Glomerular endothelial cell (primary cell): ENCODE results near the gene BST2. TPM values are rescaled to one million over a fixed set of nuclear protein-coding genes. Genes with fewer than 3 reads are reported as not detected.

Experiments used
- DNase-seq: peaks from one replicate; pipeline ENCODE4 v3.0.0-alpha.2; 2011; ENCODE audit warnings: low read depth, low spot score; ENCODE audit errors: extremely low read depth
- total RNA-seq: library from RNA; depleted of rRNA; stranded (reverse); fragments of >200 nt; gene quantifications from 2 replicates; pipeline ENCODE4 v1.2.3, GENCODE V29; 2015

Gene BST2, protein sequence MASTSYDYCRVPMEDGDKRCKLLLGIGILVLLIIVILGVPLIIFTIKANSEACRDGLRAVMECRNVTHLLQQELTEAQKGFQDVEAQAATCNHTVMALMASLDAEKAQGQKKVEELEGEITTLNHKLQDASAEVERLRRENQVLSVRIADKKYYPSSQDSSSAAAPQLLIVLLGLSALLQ
- 22.8 and 111 TPM in 2 replicates for total RNA-seq

DNA sequence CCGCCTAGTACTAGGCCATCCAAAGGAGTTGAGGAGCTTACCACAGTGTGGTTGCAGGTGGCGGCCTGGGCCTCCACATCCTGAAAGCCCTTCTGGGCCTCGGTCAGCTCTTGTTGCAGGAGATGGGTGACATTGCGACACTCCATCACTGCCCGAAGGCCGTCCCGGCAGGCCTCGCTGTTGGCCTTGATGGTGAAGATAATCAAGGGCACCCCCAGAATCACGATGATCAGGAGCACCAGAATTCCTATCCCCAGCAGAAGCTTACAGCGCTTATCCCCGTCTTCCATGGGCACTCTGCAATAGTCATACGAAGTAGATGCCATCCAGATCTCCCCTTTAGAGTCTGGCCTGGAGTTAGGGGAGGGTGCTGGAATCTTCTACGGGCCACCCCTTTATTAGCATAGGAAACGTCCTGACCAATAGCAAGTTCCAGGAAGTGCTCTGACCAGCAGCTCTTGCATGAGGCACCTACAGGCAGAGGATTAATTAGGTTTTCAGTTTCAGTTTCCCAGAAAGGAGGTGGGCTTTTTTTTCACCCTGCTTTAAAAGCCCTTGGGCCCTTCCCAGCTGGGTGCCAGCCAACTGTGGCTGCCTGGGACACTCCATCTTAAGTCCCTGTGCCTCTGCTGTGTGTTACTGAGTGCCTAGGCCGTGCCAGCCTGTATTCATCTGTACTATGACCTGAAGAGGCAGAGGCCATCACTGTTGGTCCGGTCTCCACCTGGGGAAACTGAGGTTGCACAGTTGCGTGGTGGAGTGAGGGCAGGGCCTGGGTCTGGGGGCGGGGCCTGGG lies at the start of gene BST2:
Gene BST2, minus strand, starts transcription at position 381 of the 796 bp plus-strand sequence. Its CDS starts 55 bp downstream, at position 326.
- DNase-seq, result no peak

- no peak for DNase-seq
Measured at GRCh38 chr19:17454576-17455071, 49.2 kb upstream of the BST2 start.

GRCh38 chr19:17451820-17452219 lies 46.4 kb upstream of the BST2 start:
- DNase-seq, result no peak

GRCh38 chr19:17450264-17451075 lies 45.0 kb upstream of the BST2 start:
- no peak for DNase-seq

- no peak for DNase-seq
Measured at GRCh38 chr19:17448131-17448967, 42.9 kb upstream of the BST2 start, which contains the start of gene TMEM221. Gene TMEM221 (minus strand): TSS chr19:17448668. CDS start chr19:17448462, 206 bp downstream.

DNA sequence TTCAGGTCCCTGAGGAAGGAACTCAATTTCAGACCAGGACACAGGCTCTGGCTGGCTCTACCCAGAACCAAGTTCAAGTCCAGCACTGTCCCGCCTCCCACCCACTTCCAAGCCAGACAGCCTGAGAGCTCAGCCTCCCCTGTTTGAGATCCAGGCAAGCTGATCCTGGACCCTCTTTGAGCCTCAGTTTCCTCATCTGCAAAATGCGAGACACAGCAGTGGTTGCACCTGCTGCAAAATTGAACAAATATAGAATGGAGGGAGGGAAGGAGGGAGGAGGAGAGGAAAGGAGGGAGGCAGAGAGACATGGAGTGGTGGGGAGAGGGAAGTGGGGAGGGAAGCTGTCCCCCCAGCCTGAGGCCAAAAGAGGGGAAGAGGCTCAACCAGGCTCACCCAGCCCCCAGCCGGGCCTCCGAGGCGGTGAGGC lies 42.3 kb upstream of the BST2 start:
- DNase-seq, result no peak

- DNase-seq, result no peak
Measured at GRCh38 chr19:17445526-17446165, 40.2 kb upstream of the BST2 start.

DNA sequence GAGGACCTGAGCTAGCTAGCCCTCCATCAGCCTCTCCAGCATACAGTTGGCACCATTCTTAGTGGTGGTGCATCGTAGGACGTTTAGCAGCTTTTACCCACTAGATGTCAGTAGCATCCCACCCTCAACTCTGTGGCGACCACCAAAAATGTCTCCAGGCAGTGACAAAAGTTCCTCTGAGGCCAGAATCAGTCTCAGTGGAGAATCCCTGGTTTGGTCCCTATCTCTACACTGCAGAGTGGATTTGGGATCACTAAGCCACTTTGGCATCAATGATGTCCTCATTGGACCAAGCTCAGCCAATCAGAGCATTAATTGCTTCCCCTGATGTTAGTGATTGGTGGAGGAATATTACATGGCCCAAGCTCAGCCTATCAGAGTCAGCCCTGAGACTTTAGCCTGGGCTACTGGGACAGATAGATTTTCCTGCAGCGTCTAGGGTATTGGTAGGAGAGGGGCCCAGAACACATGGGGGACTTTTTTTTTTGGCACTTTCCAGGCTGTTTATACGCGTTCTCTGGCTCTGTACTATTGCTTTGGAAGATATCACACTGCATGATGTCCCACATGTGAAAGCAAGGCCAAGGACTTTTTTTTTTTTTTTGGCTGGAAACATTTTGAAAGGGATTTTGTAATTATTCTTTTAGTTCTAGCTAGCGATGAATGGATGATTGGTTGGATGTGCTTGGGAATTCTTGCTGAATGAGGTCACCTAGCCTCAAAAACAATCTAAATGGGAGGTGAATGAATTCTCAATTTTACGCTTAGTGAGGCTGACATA lies 36.0 kb upstream of the BST2 start:
- no peak for DNase-seq

DNA sequence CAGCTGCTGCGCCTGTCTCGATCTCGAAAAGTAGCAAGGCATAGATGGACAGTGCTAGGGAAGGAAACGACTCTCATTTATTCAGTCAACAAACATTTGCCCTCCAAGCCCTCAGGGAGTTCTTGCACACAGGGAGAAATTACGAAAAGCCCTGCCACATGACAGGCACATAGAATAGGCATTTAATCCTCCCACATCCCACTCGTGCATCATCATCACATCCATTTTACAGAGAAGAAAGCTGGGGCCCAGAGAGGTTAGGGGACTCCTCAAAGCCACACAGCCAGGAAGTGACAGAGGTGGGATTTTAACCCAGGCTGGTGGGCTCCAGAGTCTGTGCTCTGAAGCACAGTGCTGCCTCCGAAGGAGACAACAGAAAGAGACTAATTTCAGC lies 31.4 kb upstream of the BST2 start:
- DNase-seq, result no peak

DNA sequence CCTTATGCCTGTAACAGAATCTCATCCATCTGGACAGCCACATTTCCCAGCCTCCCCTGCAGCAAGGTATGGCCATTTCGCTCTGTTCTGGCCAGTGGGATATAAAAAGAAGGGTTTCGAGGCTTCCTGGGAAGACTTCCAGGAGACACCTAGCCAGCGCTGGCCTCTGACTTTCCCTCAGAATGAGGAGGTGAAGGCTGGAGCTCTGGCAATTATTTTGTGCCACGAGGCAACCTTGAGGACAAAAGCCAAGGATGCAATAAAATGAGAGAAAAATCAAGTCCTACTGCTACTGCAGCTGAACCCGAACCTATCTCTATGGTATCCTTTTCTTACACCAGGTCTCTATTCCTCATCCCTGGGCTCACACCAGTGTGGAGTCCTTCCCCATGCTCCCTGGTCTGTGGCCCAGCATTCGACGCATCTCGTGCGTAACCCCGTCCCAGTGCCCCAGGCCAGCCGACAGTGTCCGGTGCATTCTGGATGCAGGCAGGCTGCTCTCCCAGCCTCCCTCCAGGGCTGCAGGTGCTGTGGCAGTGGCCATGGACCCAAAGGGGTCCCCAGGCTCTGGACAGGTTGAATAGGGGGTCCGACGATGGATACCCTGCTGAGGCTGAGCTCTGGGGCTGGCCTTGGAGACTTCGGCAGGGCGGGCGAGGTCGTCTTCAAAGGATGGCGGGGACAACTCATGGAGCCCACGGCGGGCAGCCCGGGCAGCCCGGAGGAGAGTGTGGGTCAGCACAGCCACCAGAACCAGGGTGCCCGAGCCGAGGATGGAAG lies 30.9 kb upstream of the BST2 start:
- DNase-seq, result no peak

DNA sequence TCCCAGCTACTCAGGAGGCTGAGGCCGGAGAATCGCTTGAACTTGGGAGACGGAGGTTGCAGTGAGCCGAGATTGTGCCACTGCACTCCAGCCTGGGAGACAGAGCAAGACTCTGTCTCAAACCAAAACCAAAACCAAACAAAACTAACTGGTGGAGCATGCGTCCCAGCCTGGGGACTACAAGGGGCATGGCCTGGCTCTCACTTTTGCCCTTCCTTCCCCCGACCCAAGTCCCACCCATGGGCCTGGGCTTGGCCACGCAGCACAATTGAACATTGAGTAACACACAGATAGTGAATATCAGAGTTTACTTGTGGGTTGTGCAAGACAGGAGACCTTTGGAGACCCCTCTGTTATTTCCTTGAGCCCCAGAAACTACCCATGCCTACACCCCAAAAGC lies 29.8 kb upstream of the BST2 start:
- DNase-seq, result no peak

GRCh38 chr19:17431417-17431816 lies 26.0 kb upstream of the BST2 start:
- no peak for DNase-seq

DNA sequence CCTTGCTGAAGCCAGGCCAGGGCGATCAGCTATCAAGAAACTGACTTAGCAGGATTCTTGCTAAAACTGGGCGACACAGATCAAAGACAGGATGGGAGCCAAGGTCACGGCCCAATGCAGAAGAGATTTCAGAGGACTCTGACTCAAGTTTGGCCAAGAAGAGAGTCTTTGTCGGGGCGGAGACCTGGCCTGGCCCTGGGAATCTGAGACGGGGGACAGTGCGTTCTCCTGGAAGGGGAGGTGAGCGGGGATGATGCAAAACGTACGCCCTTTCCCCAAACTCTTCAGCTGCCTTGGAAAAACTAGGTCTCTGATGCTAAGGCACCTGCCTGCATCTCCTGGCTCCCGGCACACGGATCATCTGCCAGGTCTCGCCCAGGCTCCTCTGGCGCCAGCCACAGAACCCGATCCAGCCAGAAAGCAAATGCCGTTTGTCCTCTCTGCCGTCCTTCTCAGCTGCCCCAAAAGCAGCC lies 24.2 kb upstream of the BST2 start:
- DNase-seq, result no peak

DNA sequence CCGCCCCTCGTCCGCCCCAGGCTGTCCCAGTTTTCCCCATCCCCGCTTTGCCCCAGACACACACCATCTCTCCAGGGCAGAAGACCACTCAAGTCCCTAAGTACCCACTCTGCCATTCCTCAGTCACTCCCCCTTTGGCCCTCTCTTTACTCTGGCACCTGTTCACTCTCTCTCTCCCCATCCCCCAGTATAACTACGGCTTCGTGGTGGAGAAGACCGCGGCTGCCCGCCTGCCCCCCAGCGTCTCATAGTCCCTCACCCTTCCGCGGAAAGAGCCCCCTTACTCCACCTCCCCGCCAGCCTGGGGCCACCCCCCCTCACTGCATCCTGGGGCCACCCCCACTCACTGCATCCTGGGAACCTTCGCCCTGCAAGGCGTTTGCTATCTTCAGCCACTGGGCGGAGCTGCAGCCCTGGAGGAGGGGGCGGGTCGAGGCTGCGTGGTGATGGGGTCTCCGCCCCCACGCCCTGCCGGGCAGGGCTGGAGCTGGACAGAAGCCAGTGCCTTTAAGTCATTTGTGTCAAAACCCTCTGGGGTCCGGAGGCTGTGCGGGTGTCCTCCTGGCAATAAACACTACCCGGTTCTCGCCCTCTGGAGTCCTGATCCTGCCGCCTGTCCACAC lies 19.4 kb upstream of the BST2 start:
- DNase-seq, result no peak

DNA sequence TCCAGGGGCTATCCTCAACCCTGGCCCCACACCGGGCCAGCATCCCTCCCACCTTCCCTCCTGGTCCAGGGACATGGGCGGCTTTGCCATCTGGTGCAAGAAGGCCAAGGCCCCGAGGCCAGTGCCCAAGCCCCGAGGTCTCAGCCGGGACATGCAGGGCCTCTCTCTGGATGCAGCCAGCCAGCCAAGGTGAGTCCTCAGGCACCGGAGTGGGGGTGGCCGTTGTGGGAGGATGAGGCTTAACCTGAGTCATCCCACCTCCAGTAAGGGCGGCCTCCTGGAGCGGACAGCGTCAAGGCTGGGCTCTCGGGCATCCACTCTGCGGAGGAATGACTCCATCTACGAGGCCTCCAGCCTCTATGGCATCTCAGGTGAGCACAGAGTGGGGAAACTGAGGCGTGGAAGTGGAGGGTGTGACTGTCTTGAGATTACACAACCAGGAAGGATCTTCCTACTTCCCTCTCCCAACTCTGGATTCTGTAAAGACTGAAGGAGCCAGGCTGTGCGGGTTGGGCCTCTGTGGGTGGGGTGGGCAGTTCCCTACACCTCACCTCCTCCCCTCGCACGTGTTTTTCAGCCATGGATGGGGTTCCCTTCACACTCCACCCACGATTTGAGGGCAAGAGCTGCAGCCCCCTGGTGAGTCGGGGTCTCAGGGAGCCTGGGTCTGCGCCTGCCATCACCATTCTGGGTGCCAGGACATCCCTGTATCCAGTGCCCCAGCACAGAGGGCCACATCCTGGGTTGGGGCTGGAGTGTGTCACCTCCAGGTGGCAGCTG lies 18.2 kb upstream of the BST2 start:
- no peak for DNase-seq

GRCh38 chr19:17421942-17422341 lies 16.5 kb upstream of the BST2 start:
- DNase-seq, result no peak

GRCh38 chr19:17420475-17420924 lies 15.1 kb upstream of the BST2 start:
- no peak for DNase-seq
